Upper lobe of left lung (tissue), 4 donors: ENCODE measurements around the gene NPR3.

Source experiments
- CTCF ChIP-seq, 6 experiments: fragments of 450-650 bp in 4 of 6; fragments of 200-600 bp in 2 of 6; sonication (generic) in 2 of 6; IDR thresholded peaks; one replicate each; pipeline ENCODE4 v1.5.1; 2016 to 2019; ENCODE audit warnings: antibody characterized with exemption in 6 of 6
- EP300 ChIP-seq, 4 donors: sonication (generic); formaldehyde crosslinking; IDR thresholded peaks; one replicate each; pipeline ENCODE4 v1.5.1; 2017; ENCODE audit warnings: antibody characterized with exemption in 4 of 4, control low read depth in 2 of 4
- POLR2A ChIP-seq, 4 donors: fragments of 450-650 bp; IDR thresholded peaks; one replicate each; pipeline ENCODE4 v1.5.1; 2016 to 2017; ENCODE audit warnings: antibody characterized with exemption in 4 of 4, mild to moderate bottlenecking in 2 of 4

GRCh38 chr5:32752411-32752810, 41.3 kb downstream of the NPR3 start:
- TF ChIP-seq CTCF (IDR thresholded peaks at IDR 0.05) (no peak), POLR2A (IDR thresholded peaks at IDR 0.05) (no peak), EP300 (IDR thresholded peaks at IDR 0.05) (no peak)
